CD4-positive, alpha-beta T cell treated with Interleukin-15 for 1 hour (primary cell): ENCODE data around the gene RLF.

Experiments
- DNase-seq: peaks from one replicate; pipeline ENCODE4 v3.0.0-alpha.2; 2020

The RLF gene, protein sequence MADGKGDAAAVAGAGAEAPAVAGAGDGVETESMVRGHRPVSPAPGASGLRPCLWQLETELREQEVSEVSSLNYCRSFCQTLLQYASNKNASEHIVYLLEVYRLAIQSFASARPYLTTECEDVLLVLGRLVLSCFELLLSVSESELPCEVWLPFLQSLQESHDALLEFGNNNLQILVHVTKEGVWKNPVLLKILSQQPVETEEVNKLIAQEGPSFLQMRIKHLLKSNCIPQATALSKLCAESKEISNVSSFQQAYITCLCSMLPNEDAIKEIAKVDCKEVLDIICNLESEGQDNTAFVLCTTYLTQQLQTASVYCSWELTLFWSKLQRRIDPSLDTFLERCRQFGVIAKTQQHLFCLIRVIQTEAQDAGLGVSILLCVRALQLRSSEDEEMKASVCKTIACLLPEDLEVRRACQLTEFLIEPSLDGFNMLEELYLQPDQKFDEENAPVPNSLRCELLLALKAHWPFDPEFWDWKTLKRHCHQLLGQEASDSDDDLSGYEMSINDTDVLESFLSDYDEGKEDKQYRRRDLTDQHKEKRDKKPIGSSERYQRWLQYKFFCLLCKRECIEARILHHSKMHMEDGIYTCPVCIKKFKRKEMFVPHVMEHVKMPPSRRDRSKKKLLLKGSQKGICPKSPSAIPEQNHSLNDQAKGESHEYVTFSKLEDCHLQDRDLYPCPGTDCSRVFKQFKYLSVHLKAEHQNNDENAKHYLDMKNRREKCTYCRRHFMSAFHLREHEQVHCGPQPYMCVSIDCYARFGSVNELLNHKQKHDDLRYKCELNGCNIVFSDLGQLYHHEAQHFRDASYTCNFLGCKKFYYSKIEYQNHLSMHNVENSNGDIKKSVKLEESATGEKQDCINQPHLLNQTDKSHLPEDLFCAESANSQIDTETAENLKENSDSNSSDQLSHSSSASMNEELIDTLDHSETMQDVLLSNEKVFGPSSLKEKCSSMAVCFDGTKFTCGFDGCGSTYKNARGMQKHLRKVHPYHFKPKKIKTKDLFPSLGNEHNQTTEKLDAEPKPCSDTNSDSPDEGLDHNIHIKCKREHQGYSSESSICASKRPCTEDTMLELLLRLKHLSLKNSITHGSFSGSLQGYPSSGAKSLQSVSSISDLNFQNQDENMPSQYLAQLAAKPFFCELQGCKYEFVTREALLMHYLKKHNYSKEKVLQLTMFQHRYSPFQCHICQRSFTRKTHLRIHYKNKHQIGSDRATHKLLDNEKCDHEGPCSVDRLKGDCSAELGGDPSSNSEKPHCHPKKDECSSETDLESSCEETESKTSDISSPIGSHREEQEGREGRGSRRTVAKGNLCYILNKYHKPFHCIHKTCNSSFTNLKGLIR (N-terminal part only)

DNA sequence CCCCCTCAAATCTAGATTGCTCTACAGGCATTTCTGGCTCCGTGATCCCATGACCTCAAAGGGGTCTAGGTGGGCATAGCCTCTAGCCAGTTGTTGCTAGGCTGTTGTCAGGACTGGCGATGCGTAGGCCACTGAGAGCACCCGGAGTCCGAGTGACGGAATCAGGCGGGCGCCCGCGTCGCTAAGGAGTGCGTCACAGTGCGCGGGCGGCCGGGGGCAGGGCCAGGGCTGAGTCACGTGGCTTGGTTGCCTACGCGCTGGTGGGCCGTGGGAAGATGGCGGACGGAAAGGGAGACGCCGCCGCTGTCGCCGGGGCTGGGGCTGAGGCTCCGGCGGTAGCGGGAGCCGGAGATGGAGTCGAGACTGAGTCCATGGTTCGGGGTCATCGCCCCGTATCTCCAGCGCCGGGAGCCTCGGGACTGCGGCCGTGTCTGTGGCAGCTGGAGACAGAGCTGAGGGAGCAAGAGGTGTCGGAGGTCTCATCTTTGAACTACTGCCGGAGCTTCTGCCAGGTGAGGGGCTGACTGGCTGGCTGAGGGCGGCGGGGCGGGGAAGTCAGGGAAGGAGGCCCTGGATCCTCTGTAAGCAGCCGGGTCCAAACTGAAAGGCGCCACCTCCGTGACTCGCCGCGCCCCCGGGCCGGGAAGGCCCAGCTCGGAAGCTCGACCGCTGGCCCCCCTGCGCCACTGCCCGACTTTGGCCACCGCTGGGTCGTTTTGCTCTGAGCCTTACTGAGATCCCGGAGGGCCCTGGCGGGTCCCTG, at the start of gene RLF:
Gene RLF, plus strand, starts transcription at position 263 of the 763 bp plus-strand sequence. Its CDS starts 13 bp downstream, at position 276.
- DNase-seq = peak; percentile 94

DNA sequence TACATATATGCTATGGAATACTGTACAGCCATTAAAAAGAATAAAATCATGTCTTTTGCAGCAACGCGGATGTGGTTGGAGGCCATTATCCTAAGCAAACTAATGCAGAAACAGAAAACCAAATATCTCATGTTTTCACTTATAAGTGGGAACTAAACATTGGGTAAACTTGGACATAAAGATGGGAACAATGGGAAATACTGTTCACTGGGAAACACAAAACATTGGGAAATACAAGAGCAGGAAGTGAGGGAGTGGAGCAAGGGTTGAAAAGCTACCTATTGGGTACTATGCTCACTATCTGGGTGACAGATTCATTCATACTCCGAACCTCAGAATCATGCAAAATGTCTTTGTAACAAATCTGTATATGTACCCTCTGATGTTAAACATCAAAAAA, 46.8 kb upstream of the RLF start:
- no peak for DNase-seq

DNA sequence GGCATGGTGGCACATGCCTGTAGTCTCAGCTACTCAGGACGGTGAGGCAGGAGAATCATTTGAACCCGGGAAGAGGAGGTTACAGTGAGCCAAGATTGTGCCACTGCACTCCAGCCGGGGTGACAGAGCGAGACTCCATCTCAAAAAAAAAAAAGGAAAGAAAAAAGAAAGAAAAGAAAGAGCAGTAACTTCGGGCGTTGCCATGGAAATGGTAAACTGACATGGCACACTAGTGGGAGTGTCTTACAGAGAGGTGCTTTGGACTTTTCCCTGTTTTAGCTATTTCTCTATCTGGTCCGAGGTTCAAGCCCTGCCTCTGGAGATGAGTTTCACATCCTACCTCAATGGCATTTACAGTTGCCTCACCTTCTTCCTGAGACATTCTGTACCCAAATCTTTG, 41.1 kb upstream of the RLF start:
- DNase-seq = no peak

DNA sequence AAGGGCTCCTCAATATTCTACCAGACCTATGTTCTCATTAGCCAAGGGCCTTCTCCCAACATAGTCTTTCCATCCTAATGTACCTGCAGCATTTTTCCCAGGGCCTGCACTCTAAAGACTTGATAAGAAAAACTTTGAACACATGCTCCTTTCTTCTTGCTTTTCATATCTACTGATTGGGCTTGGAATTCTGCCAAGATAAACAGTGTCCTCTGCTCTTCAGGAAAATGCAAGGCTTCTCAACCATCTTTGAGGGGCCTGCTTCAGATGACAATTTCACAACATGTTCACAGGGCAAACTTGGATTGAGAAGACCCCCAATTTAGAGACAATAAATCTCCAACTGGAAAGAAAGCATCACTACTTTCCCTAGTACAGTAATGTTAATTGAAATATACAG, 38.3 kb upstream of the RLF start:
- DNase-seq = no peak

DNA sequence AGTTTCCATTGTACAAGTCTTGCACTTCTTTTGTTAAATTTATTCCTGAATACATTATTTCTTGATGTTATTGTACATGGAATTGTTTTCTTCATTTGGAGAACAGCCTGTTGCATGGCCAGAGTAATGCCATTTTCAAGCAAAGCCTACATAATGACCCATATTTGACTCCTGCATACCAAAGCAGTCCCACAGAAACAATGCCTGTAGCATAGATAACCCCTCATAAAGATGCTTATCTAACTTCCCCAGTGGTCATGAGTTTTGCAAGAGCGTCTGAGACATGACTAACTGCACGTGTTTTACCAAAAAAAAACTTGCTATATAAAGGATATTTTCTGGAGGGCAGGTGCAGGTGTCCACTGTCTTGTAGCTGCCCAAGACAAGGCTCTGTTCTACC, 30.3 kb upstream of the RLF start:
- no peak for DNase-seq

DNA sequence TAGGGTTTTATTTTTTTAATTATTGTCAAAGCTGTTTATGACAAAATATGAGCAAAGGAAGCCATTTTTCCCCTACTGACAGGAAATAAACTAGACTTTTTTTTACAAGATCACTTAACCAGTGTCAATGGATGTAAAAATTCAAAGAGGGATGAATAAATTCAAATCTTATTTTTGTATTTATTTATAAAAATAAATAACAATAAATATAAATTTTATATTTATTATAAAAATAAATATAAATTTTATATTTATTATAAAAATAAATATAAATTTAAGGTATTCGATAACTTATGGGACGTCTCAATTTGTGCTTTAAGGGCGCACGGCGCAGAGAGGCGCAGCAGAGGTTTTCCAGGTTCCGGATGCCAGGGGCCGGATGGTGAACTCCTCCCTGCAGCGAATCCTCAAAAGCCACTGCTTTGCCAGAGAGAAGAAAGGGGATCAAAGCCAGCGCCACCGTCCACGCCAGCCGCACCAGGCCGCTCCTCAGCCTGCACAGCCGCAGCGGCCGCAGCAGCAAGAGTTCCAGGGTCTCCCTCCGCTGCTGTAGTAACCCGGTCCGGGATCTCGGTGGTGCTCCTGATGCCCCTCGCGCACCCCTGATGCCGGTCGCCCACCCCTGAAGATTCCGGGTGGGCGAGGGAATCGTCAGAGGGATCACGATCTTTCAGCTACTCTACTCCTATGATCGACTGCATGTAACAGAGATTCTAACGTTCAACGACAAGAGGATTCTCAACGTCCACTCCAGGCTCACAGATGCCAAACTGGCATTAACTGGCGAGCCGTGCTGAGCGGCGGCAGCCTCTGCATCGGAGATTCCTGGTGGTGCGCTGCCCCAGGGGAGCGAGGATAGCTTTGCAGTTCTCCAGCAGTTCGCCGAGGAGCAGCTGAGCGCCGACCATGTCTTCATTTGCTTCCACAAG, 28.5 kb upstream of the RLF start:
- no peak for DNase-seq

DNA sequence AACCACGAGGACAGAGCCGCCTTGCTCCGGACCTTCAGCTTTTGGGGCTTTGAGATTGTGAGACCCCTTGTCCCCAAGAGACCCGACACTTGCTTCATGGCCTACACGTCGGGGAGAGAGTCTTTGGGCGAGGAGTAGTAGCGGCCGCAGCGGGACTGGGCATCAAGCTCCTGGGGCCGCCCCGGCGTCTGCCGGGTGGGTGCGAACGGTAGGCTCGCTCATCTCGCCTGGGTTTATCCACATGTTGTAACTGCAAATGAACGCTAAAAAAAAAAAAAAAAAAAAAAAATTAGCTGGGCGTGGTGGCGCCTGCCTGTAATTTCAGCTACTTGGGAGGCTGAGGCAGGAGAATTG, 27.9 kb upstream of the RLF start:
- DNase-seq = no peak

DNA sequence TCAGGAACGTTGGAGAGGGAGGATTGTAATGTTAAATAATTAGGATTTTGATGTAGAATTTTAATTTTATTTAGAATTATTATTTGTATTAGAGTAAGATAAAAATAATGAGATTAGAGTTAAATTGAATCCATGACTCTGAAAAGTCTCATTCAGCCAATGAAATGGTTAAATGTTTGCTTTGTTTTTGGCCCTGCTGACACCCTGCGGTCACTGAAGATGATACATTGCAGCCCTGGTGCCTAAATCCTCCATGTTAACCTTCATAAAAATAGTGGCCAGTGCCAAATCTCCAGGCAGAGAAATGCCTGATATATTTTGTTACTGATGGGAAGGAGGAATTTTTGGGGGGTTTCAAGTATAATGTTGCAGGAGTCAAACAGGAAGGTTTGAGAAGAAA, 27.3 kb upstream of the RLF start:
- no peak for DNase-seq

DNA sequence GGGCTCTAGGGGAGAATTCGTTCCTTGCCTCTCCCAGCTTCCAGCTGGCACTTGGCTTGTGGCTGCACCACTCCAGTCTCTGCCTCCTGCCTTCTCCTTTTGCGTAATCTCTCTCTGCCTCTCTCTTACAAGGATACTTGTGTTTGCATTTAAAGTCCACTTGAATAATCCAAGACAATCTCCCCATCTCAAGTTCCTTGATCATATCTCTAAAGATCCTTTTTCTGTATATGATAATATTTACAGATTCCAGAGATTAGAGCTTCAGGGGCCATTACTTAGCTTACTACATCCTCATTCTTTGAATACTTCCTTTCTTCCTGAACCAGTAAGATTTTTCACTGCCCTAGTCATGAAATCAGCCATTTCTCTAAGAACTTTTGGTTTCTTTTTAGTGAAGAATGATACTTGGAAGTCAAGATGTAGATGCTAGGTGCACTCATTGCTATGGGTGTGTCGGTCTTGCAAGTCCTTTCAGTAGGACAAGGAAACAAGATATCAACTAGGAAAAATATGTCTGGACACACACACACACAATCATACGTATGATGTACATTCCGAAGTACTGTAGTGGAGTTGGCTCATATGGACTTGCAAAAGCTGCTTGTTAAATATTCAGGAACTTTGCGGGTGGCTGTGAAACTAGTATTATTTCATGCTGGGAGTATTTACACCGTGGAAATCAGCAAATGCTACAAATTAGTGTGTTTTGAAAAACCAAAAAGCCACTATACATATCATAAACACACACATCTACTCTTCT, 20.8 kb upstream of the RLF start:
- DNase-seq = no peak

DNA sequence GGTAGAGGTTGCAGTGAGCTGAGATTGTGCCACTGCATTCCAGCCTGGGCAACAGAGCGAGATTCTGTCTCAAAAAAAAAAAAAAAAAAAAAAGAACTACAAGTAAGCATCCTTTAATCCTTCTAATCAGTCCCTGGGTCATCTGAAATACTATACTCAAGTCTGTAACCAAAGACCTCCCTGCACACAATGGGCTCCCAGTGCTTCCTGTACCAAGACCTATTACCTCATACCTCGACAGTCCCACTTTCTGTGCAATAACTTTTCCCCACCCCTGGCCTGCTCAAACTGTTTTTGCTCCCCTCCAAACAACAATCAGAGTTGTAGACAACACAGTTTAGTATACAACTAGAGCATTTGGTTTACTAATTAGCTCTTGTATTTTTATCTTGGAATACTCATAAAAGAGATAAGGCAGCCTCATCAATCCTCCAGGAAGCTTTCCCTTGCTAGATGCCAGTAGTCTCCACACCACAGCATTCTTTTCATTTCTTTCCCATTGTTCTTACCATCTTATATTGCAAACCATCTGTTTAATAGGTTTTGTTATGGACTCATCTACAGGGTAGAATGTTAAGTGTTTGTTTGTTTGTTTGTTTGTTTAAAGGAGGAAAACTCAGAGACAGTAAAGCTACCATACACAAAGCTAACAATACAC, 19.2 kb upstream of the RLF start:
- DNase-seq = no peak

DNA sequence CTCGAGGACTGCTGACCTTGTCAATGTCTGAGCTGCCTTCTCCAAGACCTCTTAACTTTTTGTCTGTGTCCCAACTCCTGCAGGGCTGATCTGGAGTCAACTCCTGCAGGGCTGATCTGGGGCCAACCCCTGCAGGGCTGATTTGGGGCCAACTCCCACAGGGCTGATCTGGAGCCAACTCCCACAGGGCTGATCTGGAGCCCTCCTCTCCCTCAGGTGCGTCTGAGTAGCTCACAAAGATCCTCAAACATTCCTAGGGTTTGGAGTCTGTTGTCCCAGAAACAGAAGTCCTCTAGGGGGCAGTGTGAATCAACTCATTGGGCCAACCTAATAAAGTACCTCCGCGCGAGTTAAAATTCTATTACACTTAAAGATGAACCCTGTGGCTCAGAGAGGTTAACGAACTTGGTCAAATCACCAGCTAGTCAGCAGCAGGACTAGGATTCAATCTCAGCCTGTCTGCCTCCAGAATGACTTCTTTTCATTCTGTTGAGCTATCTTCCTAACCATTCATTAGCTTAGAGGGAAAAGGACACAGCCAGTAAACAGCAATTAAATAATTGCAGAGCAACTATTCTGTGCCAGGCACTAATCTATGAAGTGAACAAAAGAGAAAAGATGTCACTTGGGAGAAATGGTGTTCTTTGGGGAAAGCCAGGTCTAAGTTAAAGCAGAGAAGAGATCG, 17.2 kb upstream of the RLF start:
- DNase-seq = peak; percentile 51

DNA sequence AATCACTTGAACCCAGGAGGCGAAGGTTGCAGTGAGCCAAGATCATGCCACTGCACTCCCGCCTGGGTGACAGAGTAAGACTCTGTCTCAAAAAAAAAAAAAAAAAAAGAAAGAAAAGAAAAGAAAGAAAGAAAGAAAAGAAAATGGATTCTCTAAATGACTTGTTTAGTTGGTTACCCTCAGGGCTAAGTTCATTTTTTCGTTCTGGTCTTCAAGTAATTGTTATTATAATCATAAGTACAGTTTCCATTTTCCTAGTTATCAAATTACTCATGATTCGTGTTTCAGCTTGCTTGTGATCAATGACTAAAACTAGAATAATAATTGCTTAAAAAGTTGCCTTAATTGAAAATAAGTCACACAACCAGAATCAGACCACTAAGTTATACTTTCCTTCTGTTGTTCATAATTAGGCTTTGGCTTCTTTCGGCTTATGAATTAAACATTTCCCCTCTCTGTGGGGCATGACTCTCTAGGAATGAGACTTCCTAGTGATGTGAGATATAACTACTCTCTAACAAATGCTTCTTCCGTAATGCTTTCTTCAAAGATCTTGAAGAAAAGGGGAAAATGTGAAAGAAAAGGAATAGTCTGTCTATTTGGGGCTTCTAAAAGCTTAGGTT, 9.6 kb upstream of the RLF start:
- DNase-seq = no peak

DNA sequence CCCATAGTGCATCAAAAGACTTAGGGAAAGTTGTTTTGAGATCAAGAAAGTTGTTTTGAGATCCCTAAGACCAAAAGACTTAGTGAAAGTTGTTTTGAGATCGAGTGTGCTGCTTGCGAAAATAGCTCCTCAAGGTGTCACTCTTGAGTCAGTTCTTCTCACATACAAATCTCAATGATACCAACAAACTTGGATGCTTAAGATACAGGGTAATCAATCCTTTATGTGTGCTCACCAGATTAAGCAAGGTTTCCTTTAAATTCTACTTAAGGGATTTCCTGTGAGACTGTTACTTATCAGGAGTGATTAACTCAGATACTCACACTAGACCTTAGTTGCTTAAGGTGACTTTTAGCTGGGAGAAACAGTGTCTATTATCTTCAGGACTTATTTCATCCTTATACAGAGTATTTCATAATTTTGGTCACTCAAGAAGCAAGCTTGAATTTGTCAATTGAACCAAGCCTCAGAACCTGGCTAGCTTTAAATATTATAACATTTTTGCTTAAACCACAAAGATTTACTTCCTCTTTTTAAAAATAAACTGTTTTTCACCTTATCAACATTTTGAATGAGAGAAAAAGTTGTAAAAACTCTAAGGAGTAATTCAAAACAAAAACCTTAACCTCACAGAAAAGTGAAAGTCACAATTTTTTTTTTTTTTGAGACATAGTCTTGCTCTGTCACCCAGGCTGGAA, 8.0 kb upstream of the RLF start:
- DNase-seq = peak; percentile 24

DNA sequence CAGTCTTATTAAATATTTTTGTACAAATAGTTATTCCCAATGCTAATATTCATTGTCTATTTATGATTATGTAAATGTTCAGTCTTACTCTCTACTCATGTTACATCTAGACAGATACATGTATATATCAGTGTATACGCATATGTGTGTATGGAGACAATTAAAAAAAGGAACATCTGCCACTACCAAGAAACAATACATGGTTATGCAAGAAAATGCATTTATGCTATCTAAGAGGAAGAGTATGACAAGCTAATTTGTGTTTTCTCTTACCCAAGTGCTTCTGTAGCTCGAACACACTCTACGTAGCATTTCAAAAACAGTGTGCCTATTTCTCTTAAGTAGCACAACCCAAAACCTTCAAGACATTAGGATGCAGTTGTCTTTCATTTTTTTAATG, 6.1 kb upstream of the RLF start:
- no peak for DNase-seq

DNA sequence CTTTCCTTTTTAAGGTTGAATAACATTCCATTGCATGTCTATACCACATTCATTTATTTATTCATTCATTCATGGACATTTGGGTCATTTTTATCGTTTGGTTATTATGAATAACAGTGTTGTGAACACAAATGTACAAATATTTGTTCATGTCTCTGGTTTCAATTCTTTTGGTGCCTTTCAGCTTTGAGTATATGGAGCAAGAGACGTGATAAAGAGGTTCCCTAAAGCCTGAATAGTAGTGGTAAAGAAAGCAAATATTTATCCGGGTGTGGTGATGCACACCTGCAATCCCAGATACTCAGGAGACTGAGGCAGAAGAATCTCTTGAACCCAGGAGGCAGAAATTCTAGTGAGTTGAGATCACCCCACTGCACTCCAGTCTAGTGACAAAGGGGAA, 5.3 kb upstream of the RLF start:
- no peak for DNase-seq

DNA sequence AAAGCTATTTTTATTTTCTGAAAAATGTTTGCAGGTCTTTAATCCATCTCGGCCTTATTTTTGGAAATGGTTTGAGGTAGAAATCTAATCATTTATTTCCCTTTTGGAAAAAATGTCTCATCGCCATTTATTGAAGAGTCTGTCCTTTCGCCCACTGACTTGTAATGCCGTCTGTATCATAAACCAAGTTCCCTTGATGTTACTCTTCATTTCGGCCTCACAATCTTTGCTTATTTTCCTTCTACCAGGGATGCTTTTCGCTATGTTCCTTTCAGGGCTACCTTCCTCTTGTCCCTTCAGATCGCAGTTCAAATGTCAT, 422 bp upstream of the RLF start:
- no peak for DNase-seq

DNA sequence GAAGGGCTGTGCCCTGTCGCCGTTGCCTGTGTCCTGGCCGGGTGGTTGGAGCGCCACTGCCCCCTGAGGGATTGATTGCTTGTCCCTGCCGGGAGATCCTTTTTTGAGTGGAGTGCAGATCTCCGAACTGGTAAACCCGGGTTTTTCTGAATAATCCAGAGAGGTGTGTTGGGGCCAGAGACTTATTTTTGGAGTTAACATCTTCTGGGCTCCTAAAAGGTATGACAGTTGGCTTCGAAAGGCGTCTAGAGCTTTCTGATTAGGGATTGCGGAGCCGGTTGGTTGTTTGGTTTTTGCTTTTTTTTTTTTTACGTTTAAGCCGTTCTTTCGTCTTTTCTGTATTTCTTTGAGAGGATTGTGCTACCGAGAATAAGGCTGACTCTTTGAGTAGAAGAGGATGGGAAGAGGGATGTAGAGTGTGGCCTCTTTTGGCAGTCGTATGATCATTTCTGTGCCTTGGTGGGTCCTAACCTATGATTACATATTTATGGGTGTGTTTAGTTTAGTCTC, 756 bp downstream of the RLF start:
- peak; percentile 34 for DNase-seq

DNA sequence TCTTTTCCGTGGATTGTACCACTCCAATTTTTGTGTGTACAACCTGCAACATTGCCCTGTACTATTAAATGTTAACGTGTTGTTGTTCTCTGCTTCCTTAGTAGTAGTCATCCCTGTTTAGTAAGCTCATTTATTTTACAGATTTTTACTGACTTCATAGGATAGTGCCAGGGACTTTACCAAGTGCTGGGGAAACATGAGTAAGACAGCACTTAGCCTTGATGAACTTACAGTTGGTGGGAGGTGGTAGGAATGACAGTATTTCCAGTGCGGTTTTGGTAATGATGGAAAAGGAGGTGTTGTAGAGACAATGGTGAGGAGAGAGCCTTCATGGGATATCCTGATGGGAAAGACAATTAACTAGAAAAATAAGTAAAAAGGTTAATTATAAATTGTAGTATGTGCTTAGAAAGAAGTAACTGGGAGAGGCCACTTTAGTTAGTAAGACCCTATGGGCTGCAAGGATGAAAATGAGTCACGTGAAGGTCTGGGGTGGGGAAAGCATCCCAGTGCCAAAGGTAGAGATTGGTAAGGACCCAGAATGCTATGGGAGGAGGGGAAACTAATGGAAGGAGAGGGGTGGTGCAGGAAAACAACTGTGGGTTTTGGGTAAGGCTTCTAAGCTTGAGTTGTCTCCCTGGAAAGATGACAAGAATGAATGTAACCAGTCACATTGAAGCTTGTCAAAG, 1.7 kb downstream of the RLF start:
- DNase-seq = no peak
